ENCODE data around the gene MAN1A1.

The MAN1A1 gene

GRCh38 chr6:119230160-119230559 is 119.4 kb downstream of the MAN1A1 start:
- DNase-seq = no peak

- DNase-seq = no peak
Observed at GRCh38 chr6:119227377-119227776, 122.2 kb downstream of the MAN1A1 start.

GRCh38 chr6:119226089-119226488 is 123.5 kb downstream of the MAN1A1 start:
- DNase-seq = no peak

GRCh38 chr6:119224095-119224701 is 125.4 kb downstream of the MAN1A1 start:
- no peak for DNase-seq

- DNase-seq = no peak
Observed at GRCh38 chr6:119220452-119220851, 129.1 kb downstream of the MAN1A1 start.

GRCh38 chr6:119218548-119218947 is 131.0 kb downstream of the MAN1A1 start:
- no peak for DNase-seq

GRCh38 chr6:119215885-119216590 is 133.5 kb downstream of the MAN1A1 start:
- DNase-seq = no peak

GRCh38 chr6:119215309-119215708 is 134.3 kb downstream of the MAN1A1 start:
- DNase-seq = no peak

GRCh38 chr6:119210596-119210995 is 139.0 kb downstream of the MAN1A1 start:
- no peak for DNase-seq

GRCh38 chr6:119209452-119210205 is 139.9 kb downstream of the MAN1A1 start:
- no peak for DNase-seq

GRCh38 chr6:119207971-119208725 is 141.4 kb downstream of the MAN1A1 start:
- no peak for DNase-seq

GRCh38 chr6:119207327-119207726 is 142.2 kb downstream of the MAN1A1 start:
- DNase-seq = no peak

GRCh38 chr6:119205911-119206618 is 143.5 kb downstream of the MAN1A1 start:
- no peak for DNase-seq

- no peak for DNase-seq
Observed at GRCh38 chr6:119204719-119205118, 144.8 kb downstream of the MAN1A1 start.

- no peak for DNase-seq
Observed at GRCh38 chr6:119201480-119201879, 148.1 kb downstream of the MAN1A1 start.

GRCh38 chr6:119200512-119201175 is 148.9 kb downstream of the MAN1A1 start:
- no peak for DNase-seq

GRCh38 chr6:119197271-119197670 is 152.3 kb downstream of the MAN1A1 start:
- no peak for DNase-seq

GRCh38 chr6:119196715-119197114 is 152.8 kb downstream of the MAN1A1 start:
- DNase-seq = no peak

GRCh38 chr6:119195848-119196247 is 153.7 kb downstream of the MAN1A1 start:
- no peak for DNase-seq

GRCh38 chr6:119195204-119195603 is 154.4 kb downstream of the MAN1A1 start:
- no peak for DNase-seq

GRCh38 chr6:119193707-119194106 is 155.9 kb downstream of the MAN1A1 start:
- no peak for DNase-seq

- DNase-seq = no peak
Observed at GRCh38 chr6:119192200-119192599, 157.4 kb downstream of the MAN1A1 start.
